Thoracic aorta (tissue), 2 donors: Measurements from ENCODE around the gene CUBN. TPM values are rescaled to one million over a fixed set of nuclear protein-coding genes. Genes with fewer than 3 reads are reported as not detected.

Experiments used
- ATAC-seq: fragments of 150-250 bp; one replicate; pipeline ENCODE4 v1.8.0; 2017; ENCODE audit warnings: low read depth; ENCODE audit not compliant: insufficient number of reproducible peaks, low FRiP score
- DNase-seq: peaks from one replicate; pipeline ENCODE4 v3.0.0-alpha.2; 2020; ENCODE audit warnings: low spot score
- H3K27ac ChIP-seq, 2 donors: fragments of 200-600 bp; sonication (generic); 1 replicate in 1 of 2; 2 replicates in 1 of 2; pipeline ENCODE4 v1.5.1; 2016; ENCODE audit warnings: mild to moderate bottlenecking in 2 of 2, moderate library complexity in 2 of 2
- H3K27me3 ChIP-seq: fragments of 200-600 bp; sonication (generic); replicated peaks from 2 replicates; pipeline ENCODE4 v1.6.0; 2016; ENCODE audit warnings: mild to moderate bottlenecking; ENCODE audit not compliant: insufficient read depth
- H3K36me3 ChIP-seq: fragments of 200-600 bp; sonication (generic); one replicate; pipeline ENCODE4 v1.5.1; 2016
- H3K4me1 ChIP-seq, 2 donors: fragments of 200-600 bp; sonication (generic); 1 replicate in 1 of 2; 2 replicates in 1 of 2; pipeline versions ENCODE4 v1.5.1 to v1.6.0; 2016; ENCODE audit warnings: low read depth in 2 of 2, mild to moderate bottlenecking in 1 of 2; ENCODE audit not compliant: control insufficient read depth in 1 of 2
- H3K4me3 ChIP-seq: fragments of 200-600 bp; sonication (generic); 2 replicates; pipeline ENCODE4 v1.5.1; 2016; ENCODE audit warnings: mild to moderate bottlenecking
- H3K9me3 ChIP-seq: fragments of 200-600 bp; sonication (generic); 2 replicates; pipeline ENCODE4 v1.5.1; 2016
- total RNA-seq, 2 donors: library from RNA; depleted of rRNA; stranded (reverse); fragments of >200 nt; gene quantifications; one replicate each; pipeline versions ENCODE4 v1.1.0 to v1.2.3, GENCODE V29; 2016
- TF ChIP-seq, protein P1 (sequence below): fragments of 200-600 bp; sonication (generic); IDR thresholded peaks from one replicate; pipeline ENCODE4 v1.5.1; 2019; ENCODE audit warnings: antibody characterized with exemption

The CUBN gene
- total RNA-seq, 2 donors from 2014 or later = 4.1 to 4.6 TPM

DNA sequence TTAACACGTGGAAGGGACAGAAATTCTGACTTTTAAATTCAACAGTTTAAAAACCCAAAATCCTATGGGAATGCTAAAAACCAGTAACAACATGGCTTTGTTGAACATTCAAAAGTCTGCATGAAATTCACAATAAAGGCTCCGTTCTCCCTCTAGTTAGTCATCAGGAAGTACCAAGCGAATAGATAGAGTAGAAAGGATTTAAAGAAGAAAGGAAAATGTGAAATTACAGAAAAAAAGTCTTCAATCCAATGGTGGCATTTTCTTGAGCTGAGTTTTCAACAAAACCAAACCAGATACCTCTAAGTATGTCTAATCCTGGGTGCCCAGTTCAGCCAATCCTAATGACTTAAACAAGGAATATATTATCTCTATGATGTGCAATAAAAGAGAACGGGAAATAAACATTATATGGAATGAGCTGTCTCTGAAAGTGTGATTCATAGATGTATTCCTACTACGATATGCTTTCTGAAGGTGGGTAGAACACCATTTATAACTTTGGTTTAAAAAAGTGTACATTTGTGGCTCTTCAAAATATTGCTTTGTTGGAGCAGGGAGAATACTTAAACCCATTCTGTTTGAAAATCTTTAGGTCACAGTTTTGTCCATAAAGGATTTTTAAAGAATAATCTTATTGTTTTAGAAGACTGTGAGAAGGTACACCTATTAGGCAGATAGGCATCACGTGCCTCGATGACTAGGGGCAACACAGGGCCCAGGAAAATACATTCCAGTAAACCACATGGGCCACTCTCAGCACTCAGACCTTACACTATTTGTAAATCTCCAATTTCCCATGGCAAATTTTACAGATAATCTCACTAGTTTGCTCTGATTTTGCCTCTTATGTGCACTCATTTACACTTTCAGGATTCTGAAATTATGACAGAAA lies 87.7 kb downstream of the CUBN start:
- H3K4me1 ChIP-seq = peaks cover 0 to 9% of the 10 kb centered on the region in 2 donors
- TF ChIP-seq, protein P1, sequence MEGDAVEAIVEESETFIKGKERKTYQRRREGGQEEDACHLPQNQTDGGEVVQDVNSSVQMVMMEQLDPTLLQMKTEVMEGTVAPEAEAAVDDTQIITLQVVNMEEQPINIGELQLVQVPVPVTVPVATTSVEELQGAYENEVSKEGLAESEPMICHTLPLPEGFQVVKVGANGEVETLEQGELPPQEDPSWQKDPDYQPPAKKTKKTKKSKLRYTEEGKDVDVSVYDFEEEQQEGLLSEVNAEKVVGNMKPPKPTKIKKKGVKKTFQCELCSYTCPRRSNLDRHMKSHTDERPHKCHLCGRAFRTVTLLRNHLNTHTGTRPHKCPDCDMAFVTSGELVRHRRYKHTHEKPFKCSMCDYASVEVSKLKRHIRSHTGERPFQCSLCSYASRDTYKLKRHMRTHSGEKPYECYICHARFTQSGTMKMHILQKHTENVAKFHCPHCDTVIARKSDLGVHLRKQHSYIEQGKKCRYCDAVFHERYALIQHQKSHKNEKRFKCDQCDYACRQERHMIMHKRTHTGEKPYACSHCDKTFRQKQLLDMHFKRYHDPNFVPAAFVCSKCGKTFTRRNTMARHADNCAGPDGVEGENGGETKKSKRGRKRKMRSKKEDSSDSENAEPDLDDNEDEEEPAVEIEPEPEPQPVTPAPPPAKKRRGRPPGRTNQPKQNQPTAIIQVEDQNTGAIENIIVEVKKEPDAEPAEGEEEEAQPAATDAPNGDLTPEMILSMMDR = no peak
- H3K4me3 ChIP-seq = no peak overlapping the region
- ATAC-seq (no peak), DNase-seq (no peak)
- H3K36me3 ChIP-seq = no peaks in the 10 kb centered on the region
- no peaks in the 10 kb centered on the region for H3K9me3 ChIP-seq
- H3K27me3 ChIP-seq = no peaks in the 10 kb centered on the region
- no peak overlapping the region for H3K27ac ChIP-seq

DNA sequence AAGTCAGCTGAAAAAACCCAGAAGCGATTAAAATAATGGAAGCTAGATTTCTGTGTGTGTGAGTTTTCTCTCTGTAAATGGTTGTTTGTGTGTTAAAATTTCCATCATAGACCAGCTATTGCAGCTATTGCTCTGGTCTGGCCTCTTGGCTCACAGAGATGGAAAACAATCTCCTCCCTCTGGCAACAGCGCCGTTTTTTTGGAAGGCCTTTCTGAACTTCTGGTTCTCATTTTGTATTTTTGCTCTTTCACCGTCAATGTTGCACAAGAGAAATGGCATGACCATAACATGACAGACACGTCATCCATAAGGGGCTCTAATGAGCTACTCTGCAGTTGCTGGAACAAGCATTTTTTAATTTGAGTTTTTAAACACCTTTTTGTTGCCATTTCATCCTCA lies 91.0 kb downstream of the CUBN start:
- Histone ChIP-seq H3K9me3 (no peaks in the 10 kb centered on the region), H3K27me3 (no peaks in the 10 kb centered on the region), H3K36me3 (no peaks in the 10 kb centered on the region), H3K27ac (no peak overlapping the region), H3K4me1 (peaks cover 0 to 9% of the 10 kb centered on the region in 2 donors), H3K4me3 (no peak overlapping the region)
- TF ChIP-seq, protein P1 = no peak
- DNase-seq (no peak), ATAC-seq (peak; percentile 25)

DNA sequence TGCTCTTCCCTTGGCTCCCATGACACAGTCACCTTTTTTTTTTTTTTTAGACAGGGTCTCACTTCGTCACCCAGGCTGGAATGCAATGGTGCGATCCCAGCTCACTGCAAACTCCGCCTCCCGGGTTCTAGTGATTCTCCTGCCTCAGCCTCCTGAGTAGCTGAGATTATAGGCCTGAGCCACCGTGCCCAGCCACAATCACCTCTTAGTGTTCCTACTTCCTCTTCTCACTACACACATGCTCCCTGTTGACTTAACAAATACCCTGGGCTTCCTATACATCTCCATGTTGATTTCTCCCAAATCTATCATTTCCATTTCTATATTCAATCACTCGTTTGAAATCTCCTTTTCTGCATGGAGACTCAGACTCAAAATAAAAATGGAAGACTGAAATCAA lies 91.7 kb downstream of the CUBN start:
- TF ChIP-seq, protein P1 = no peak
- no peak for ATAC-seq
- Histone ChIP-seq H3K27ac (no peak overlapping the region), H3K4me1 (peaks cover 0 to 9% of the 10 kb centered on the region in 2 donors), H3K36me3 (no peaks in the 10 kb centered on the region), H3K9me3 (no peaks in the 10 kb centered on the region), H3K4me3 (no peak overlapping the region), H3K27me3 (no peaks in the 10 kb centered on the region)
- no peak for DNase-seq

DNA sequence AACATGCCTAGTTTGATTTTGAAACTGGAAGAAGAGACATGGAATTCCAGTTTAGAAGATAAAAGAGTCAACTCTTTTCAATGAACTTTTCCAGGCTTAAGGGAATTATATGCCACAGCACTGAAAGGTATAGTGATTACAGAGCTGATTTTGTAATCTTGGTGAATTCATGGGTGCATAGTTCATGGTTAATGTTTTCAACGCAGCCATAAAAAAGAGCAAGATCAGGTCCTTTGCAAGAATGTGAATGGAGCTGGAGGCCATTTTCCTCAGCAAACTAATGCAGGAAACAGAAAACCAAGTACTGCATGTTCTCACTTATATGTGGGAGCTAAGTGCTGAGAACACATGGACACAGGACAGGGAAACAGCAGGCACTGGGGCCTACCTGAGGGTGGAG lies 94.2 kb downstream of the CUBN start:
- H3K4me3 ChIP-seq = no peak overlapping the region
- TF ChIP-seq, protein P1 = no peak
- no peak for DNase-seq
- H3K27me3 ChIP-seq = no peaks in the 10 kb centered on the region
- H3K9me3 ChIP-seq = no peaks in the 10 kb centered on the region
- no peaks in the 10 kb centered on the region for H3K36me3 ChIP-seq
- no peak overlapping the region for H3K27ac ChIP-seq
- no peak for ATAC-seq
- peaks cover 0 to 9% of the 10 kb centered on the region in 2 donors for H3K4me1 ChIP-seq

DNA sequence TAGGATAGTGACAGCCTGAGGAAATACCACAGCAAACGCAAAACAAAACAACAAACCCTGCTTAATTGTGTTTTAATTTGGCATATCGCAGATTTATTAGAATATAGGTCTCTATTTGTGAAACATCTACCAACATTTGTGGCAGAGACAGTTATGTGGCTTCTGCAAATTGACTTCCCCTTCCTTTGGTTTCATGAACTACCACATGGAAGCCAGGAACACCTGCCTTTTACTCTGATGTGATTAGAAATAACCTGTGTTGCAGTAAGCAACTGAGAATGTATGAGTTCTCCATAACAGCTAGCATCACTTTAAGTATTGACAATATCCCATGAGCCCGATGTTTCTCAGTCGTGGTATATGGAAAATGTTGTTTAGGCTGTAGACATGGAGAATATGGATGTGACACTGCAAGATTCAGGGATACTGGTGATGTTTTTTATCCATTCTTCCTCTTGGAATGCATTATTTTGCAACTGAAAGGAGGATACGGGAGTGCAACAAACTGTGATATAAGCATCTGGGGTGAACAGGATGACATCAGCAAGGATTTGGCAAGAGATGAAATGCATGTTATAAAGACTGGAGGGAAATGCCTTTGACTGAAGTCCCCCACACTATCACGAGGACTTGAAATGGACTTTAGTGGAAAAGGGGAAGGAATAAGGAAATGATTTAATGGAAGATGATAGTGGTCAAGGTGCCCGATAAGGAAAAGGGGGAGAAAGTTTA lies 95.9 kb downstream of the CUBN start:
- H3K36me3 ChIP-seq = no peaks in the 10 kb centered on the region
- no peak overlapping the region for H3K4me3 ChIP-seq
- H3K27me3 ChIP-seq = no peaks in the 10 kb centered on the region
- no peaks in the 10 kb centered on the region for H3K9me3 ChIP-seq
- no peak for DNase-seq
- no peak for ATAC-seq
- H3K27ac ChIP-seq = no peak overlapping the region
- TF ChIP-seq, protein P1 = no peak
- H3K4me1 ChIP-seq = peaks cover 4 to 21% of the 10 kb centered on the region in 2 donors
